ENCODE measurements around the gene FXYD6.

DNA sequence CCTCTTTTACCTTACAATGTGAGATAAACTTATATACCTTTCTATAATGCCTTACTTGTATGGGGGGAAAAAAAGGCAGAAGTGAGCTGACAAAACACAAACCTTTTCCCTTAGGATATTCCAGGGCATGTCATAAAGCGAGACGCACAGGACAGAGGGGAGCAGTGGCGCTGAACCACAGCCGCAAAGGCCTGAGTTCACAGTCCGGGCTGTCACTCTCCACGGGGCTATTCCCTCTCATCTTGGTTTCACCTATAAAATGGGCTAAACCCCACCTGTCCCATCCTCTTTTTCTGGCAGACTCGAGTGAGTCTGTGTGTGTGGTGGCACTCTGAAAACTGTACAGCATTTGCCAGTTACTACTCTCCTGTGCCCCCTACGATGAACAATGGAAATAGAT, 37.6 kb downstream of the FXYD6 start:
- no peak for TF ChIP-seq EZH2 (IDR thresholded peaks at IDR 0.05)
- no peak for TF ChIP-seq POLR2AphosphoS5 (IDR thresholded peaks at IDR 0.05; ENCODE audit: borderline replicate concordance, low read depth, low read length)
- no peak for TF ChIP-seq FOXP2 (optimal IDR thresholded peaks at IDR 0.05; ENCODE audit: control extremely low read depth, extremely low read length, insufficient read depth)
